ENCODE results near the gene SCN8A. TPM values are rescaled to one million over a fixed set of nuclear protein-coding genes. Genes with fewer than 3 reads are reported as not detected.

SCN8A gene
- total and polyA plus RNA-seq, 4 donors, result 11.4 to 80.2 (median 19.2) TPM

GRCh38 chr12:51748235-51748634 is 157.2 kb downstream of the SCN8A start:
- Histone ChIP-seq H3K4me3 (ENCODE audit: low read depth, low read length) (no peak overlapping the region), H3K27ac (ENCODE audit: low read depth, low read length) (no peak overlapping the region), H3K36me3 (ENCODE audit: control insufficient read depth, insufficient read depth, low read length) (no peaks in the 10 kb centered on the region), H3K9me3 (ENCODE audit: control insufficient read depth, insufficient read depth, low read length) (no peaks in the 10 kb centered on the region), H3K27me3 (ENCODE audit: control insufficient read depth, insufficient read depth, low read length) (no peaks in the 10 kb centered on the region), H3K4me1 (ENCODE audit: control insufficient read depth, insufficient read depth, low read length) (no peaks in the 10 kb centered on the region)
- no peak for DNase-seq (ENCODE audit: low read depth in 4 of 6, low spot score in 6 of 6)
- no CpG with 5 or more reads among the region's 3 CpGs for WGBS (ENCODE audit: insufficient coverage)

GRCh38 chr12:51749206-51749985 is 158.4 kb downstream of the SCN8A start:
- H3K9me3 ChIP-seq (ENCODE audit: control insufficient read depth, insufficient read depth, low read length), result no peaks in the 10 kb centered on the region
- no peak overlapping the region for H3K27ac ChIP-seq (ENCODE audit: low read depth, low read length)
- WGBS (ENCODE audit: insufficient coverage), result no CpG with 5 or more reads among the region's 10 CpGs
- H3K36me3 ChIP-seq (ENCODE audit: control insufficient read depth, insufficient read depth, low read length), result no peaks in the 10 kb centered on the region
- no peaks in the 10 kb centered on the region for H3K27me3 ChIP-seq (ENCODE audit: control insufficient read depth, insufficient read depth, low read length)
- H3K4me3 ChIP-seq (ENCODE audit: low read depth, low read length), result no peak overlapping the region
- no peaks in the 10 kb centered on the region for H3K4me1 ChIP-seq (ENCODE audit: control insufficient read depth, insufficient read depth, low read length)
- peak in 1 of 6 donors; percentile 3 for DNase-seq (ENCODE audit: low read depth in 4 of 6, low spot score in 6 of 6)

GRCh38 chr12:51749986-51750317 is 158.9 kb downstream of the SCN8A start:
- no peak overlapping the region for H3K27ac ChIP-seq (ENCODE audit: low read depth, low read length)
- H3K9me3 ChIP-seq (ENCODE audit: control insufficient read depth, insufficient read depth, low read length), result no peaks in the 10 kb centered on the region
- DNase-seq (ENCODE audit: low read depth in 4 of 6, low spot score in 6 of 6), result no peak
- H3K27me3 ChIP-seq (ENCODE audit: control insufficient read depth, insufficient read depth, low read length), result no peaks in the 10 kb centered on the region
- no peak overlapping the region for H3K4me3 ChIP-seq (ENCODE audit: low read depth, low read length)
- 92% methylated on average over 1 of the region's 1 CpG for WGBS (ENCODE audit: insufficient coverage)
- H3K4me1 ChIP-seq (ENCODE audit: control insufficient read depth, insufficient read depth, low read length), result no peaks in the 10 kb centered on the region
- no peaks in the 10 kb centered on the region for H3K36me3 ChIP-seq (ENCODE audit: control insufficient read depth, insufficient read depth, low read length)

GRCh38 chr12:51751661-51752060 is 160.6 kb downstream of the SCN8A start:
- H3K36me3 ChIP-seq (ENCODE audit: control insufficient read depth, insufficient read depth, low read length), result peaks cover 3% of the 10 kb centered on the region
- H3K4me3 ChIP-seq (ENCODE audit: low read depth, low read length), result no peak overlapping the region
- H3K4me1 ChIP-seq (ENCODE audit: control insufficient read depth, insufficient read depth, low read length), result no peaks in the 10 kb centered on the region
- peak; percentile 21 to 96 (median 66) for DNase-seq (ENCODE audit: low read depth in 4 of 6, low spot score in 6 of 6)
- H3K27ac ChIP-seq (ENCODE audit: low read depth, low read length), result peak overlapping the region; percentile 44
- H3K9me3 ChIP-seq (ENCODE audit: control insufficient read depth, insufficient read depth, low read length), result no peaks in the 10 kb centered on the region
- no peaks in the 10 kb centered on the region for H3K27me3 ChIP-seq (ENCODE audit: control insufficient read depth, insufficient read depth, low read length)
- WGBS (ENCODE audit: insufficient coverage), result no CpG with 5 or more reads among the region's 2 CpGs

GRCh38 chr12:51752234-51752889 is 161.3 kb downstream of the SCN8A start:
- no peaks in the 10 kb centered on the region for H3K4me1 ChIP-seq (ENCODE audit: control insufficient read depth, insufficient read depth, low read length)
- DNase-seq (ENCODE audit: low read depth in 4 of 6, low spot score in 6 of 6), result peak in 5 of 6 donors; percentile 23 to 85 (median 46)
- peak overlapping the region; percentile 44 for H3K27ac ChIP-seq (ENCODE audit: low read depth, low read length)
- 47% methylated on average over 2 of the region's 2 CpGs for WGBS (ENCODE audit: insufficient coverage)
- peaks cover 3% of the 10 kb centered on the region for H3K36me3 ChIP-seq (ENCODE audit: control insufficient read depth, insufficient read depth, low read length)
- no peaks in the 10 kb centered on the region for H3K27me3 ChIP-seq (ENCODE audit: control insufficient read depth, insufficient read depth, low read length)
- H3K9me3 ChIP-seq (ENCODE audit: control insufficient read depth, insufficient read depth, low read length), result no peaks in the 10 kb centered on the region
- H3K4me3 ChIP-seq (ENCODE audit: low read depth, low read length), result no peak overlapping the region

GRCh38 chr12:51753980-51754675 is 163.1 kb downstream of the SCN8A start:
- Histone ChIP-seq H3K27ac (ENCODE audit: low read depth, low read length) (no peak overlapping the region), H3K27me3 (ENCODE audit: control insufficient read depth, insufficient read depth, low read length) (no peaks in the 10 kb centered on the region), H3K9me3 (ENCODE audit: control insufficient read depth, insufficient read depth, low read length) (no peaks in the 10 kb centered on the region), H3K36me3 (ENCODE audit: control insufficient read depth, insufficient read depth, low read length) (peaks cover 3% of the 10 kb centered on the region), H3K4me3 (ENCODE audit: low read depth, low read length) (no peak overlapping the region), H3K4me1 (ENCODE audit: control insufficient read depth, insufficient read depth, low read length) (no peaks in the 10 kb centered on the region)
- DNase-seq (ENCODE audit: low read depth in 4 of 6, low spot score in 6 of 6), result no peak

GRCh38 chr12:51755251-51755650 is 164.2 kb downstream of the SCN8A start:
- Histone ChIP-seq H3K4me3 (ENCODE audit: low read depth, low read length) (no peak overlapping the region), H3K4me1 (ENCODE audit: control insufficient read depth, insufficient read depth, low read length) (no peaks in the 10 kb centered on the region), H3K9me3 (ENCODE audit: control insufficient read depth, insufficient read depth, low read length) (no peaks in the 10 kb centered on the region), H3K27ac (ENCODE audit: low read depth, low read length) (no peak overlapping the region), H3K27me3 (ENCODE audit: control insufficient read depth, insufficient read depth, low read length) (no peaks in the 10 kb centered on the region), H3K36me3 (ENCODE audit: control insufficient read depth, insufficient read depth, low read length) (peaks cover 3% of the 10 kb centered on the region)
- no peak for DNase-seq (ENCODE audit: low read depth in 4 of 6, low spot score in 6 of 6)
- WGBS (ENCODE audit: insufficient coverage), result no CpG with 5 or more reads among the region's 2 CpGs

- Histone ChIP-seq H3K27ac (ENCODE audit: low read depth, low read length) (no peak overlapping the region), H3K9me3 (ENCODE audit: control insufficient read depth, insufficient read depth, low read length) (no peaks in the 10 kb centered on the region), H3K27me3 (ENCODE audit: control insufficient read depth, insufficient read depth, low read length) (no peaks in the 10 kb centered on the region), H3K36me3 (ENCODE audit: control insufficient read depth, insufficient read depth, low read length) (peaks cover 3% of the 10 kb centered on the region), H3K4me1 (ENCODE audit: control insufficient read depth, insufficient read depth, low read length) (no peaks in the 10 kb centered on the region), H3K4me3 (ENCODE audit: low read depth, low read length) (no peak overlapping the region)
- no peak for DNase-seq (ENCODE audit: low read depth in 4 of 6, low spot score in 6 of 6)
These were observed 168.1 kb downstream of the SCN8A start for GRCh38 chr12:51759175-51759574.

- Histone ChIP-seq H3K4me1 (ENCODE audit: control insufficient read depth, insufficient read depth, low read length) (no peaks in the 10 kb centered on the region), H3K36me3 (ENCODE audit: control insufficient read depth, insufficient read depth, low read length) (peaks cover 4% of the 10 kb centered on the region), H3K4me3 (ENCODE audit: low read depth, low read length) (no peak overlapping the region), H3K27ac (ENCODE audit: low read depth, low read length) (no peak overlapping the region), H3K9me3 (ENCODE audit: control insufficient read depth, insufficient read depth, low read length) (no peaks in the 10 kb centered on the region), H3K27me3 (ENCODE audit: control insufficient read depth, insufficient read depth, low read length) (no peaks in the 10 kb centered on the region)
- DNase-seq (ENCODE audit: low read depth in 4 of 6, low spot score in 6 of 6), result no peak
These were observed 168.7 kb downstream of the SCN8A start for GRCh38 chr12:51759695-51760094.

- WGBS (ENCODE audit: insufficient coverage), result no CpG with 5 or more reads among the region's 1 CpG
- Histone ChIP-seq H3K36me3 (ENCODE audit: control insufficient read depth, insufficient read depth, low read length) (peaks cover 7% of the 10 kb centered on the region), H3K4me1 (ENCODE audit: control insufficient read depth, insufficient read depth, low read length) (no peaks in the 10 kb centered on the region), H3K4me3 (ENCODE audit: low read depth, low read length) (no peak overlapping the region), H3K27ac (ENCODE audit: low read depth, low read length) (no peak overlapping the region), H3K27me3 (ENCODE audit: control insufficient read depth, insufficient read depth, low read length) (no peaks in the 10 kb centered on the region), H3K9me3 (ENCODE audit: control insufficient read depth, insufficient read depth, low read length) (no peaks in the 10 kb centered on the region)
- no peak for DNase-seq (ENCODE audit: low read depth in 4 of 6, low spot score in 6 of 6)
These were observed 169.2 kb downstream of the SCN8A start for GRCh38 chr12:51760231-51760630.

All from spinal cord (tissue), 10 donors.